Measurements from ENCODE around the gene CDYL2.
"Not testable (repeated sequence)": the region's sequence is repeated elsewhere in the genome, so short reads cannot be mapped to it uniquely, and the experiment has no call there.

Gene CDYL2

GRCh38 chr16:80804526-80805383 lies at the start of gene CDYL2:
Gene CDYL2, minus strand, starts transcription at chr16:80804598. Its CDS starts 425 bp downstream, at chr16:80804173.
- no peak for DNase-seq

- no peak for DNase-seq
Observed at GRCh38 chr16:80852261-80852872, 48.0 kb upstream of the CDYL2 start.

GRCh38 chr16:80851831-80852230 lies 47.4 kb upstream of the CDYL2 start:
- no peak for DNase-seq

GRCh38 chr16:80850757-80851156 lies 46.4 kb upstream of the CDYL2 start:
- DNase-seq = no peak

GRCh38 chr16:80848862-80849261 lies 44.5 kb upstream of the CDYL2 start:
- no peak for DNase-seq

GRCh38 chr16:80846680-80847079 lies 42.3 kb upstream of the CDYL2 start:
- DNase-seq = no peak

- no peak for DNase-seq
Observed at GRCh38 chr16:80846275-80846674, 41.9 kb upstream of the CDYL2 start.

- DNase-seq = no peak
Observed at GRCh38 chr16:80844395-80844794, 40.0 kb upstream of the CDYL2 start.

- DNase-seq = no peak
Observed at GRCh38 chr16:80841231-80841630, 36.8 kb upstream of the CDYL2 start.

- DNase-seq = no peak
Observed at GRCh38 chr16:80837533-80838147, 33.2 kb upstream of the CDYL2 start.

- DNase-seq = no peak
Observed at GRCh38 chr16:80836846-80837245, 32.4 kb upstream of the CDYL2 start.

GRCh38 chr16:80836202-80836601 lies 31.8 kb upstream of the CDYL2 start:
- no peak for DNase-seq

- no peak for DNase-seq
Observed at GRCh38 chr16:80831039-80831438, 26.6 kb upstream of the CDYL2 start.

GRCh38 chr16:80828495-80828894 lies 24.1 kb upstream of the CDYL2 start:
- no peak for DNase-seq

- DNase-seq = no peak
Observed at GRCh38 chr16:80827007-80827406, 22.6 kb upstream of the CDYL2 start.

GRCh38 chr16:80825365-80825758 lies 21.0 kb upstream of the CDYL2 start:
- DNase-seq = no peak

- no peak for DNase-seq
Observed at GRCh38 chr16:80824623-80825364, 20.4 kb upstream of the CDYL2 start.

- DNase-seq = no peak
Observed at GRCh38 chr16:80819988-80820387, 15.6 kb upstream of the CDYL2 start.

GRCh38 chr16:80816356-80816755 lies 12.0 kb upstream of the CDYL2 start:
- DNase-seq = no peak

- DNase-seq = not testable (repeated sequence)
Observed at GRCh38 chr16:80815278-80815677, 10.9 kb upstream of the CDYL2 start.

GRCh38 chr16:80812593-80812992 lies 8.2 kb upstream of the CDYL2 start:
- no peak for DNase-seq

- no peak for DNase-seq
Observed at GRCh38 chr16:80809366-80809765, 5.0 kb upstream of the CDYL2 start.

GRCh38 chr16:80807906-80808305 lies 3.5 kb upstream of the CDYL2 start:
- DNase-seq = no peak
